Stimulated activated CD4-positive, alpha-beta T cell treated with anti-CD3 and anti-CD28 coated beads, Interleukin-15, amount 100 ng/mL, for 1 hour (primary cell): ENCODE results near the gene CFAP45.

Experiments used
- DNase-seq, 2 donors: peaks; one replicate each; pipeline ENCODE4 v3.0.0-alpha.2; 2020; ENCODE audit warnings: low read depth in 1 of 2, low spot score in 1 of 2

CFAP45 gene, protein sequence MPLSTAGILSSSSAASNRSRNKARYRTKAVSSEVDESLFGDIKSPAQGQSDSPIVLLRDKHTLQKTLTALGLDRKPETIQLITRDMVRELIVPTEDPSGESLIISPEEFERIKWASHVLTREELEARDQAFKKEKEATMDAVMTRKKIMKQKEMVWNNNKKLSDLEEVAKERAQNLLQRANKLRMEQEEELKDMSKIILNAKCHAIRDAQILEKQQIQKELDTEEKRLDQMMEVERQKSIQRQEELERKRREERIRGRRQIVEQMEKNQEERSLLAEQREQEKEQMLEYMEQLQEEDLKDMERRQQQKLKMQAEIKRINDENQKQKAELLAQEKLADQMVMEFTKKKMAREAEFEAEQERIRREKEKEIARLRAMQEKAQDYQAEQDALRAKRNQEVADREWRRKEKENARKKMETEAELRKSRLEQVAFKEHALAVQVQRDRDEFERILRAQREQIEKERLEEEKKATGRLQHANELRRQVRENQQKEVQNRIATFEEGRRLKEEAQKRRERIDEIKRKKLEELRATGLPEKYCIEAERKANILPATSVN

DNA sequence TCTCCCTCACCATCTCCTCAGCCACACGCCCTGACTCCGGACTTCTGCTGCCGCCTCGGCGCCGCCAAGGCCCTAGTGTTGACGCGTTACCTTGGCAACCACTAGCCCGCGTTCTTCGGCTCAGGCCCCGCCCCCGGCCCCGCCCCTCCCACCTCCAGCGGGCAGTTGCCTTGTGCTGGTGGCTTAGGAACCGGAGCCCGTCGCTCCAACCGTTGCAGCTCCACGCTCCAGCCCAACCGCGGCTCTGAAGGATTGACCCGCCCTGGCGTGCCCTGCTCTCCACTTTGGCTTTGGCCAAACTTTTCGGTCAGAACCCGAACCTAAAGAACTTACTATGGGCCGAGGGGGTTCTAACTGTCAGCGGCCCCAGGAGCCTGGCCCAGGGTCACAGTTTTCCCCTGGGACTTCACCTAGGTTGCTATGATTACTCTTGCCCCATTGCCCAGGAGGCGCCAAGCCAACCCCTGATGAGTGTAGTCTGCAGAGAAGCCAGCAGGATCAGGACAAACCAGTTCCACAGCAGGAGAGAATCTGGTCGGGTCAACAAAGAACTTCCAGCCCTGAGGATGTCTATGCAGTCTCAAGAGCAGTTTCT is at the start of gene CFAP45:
CFAP45 (minus strand) TSS at position 80 of the 595 bp plus-strand sequence; CDS start at position 13, 67 bp downstream.
- no peak for DNase-seq

DNA sequence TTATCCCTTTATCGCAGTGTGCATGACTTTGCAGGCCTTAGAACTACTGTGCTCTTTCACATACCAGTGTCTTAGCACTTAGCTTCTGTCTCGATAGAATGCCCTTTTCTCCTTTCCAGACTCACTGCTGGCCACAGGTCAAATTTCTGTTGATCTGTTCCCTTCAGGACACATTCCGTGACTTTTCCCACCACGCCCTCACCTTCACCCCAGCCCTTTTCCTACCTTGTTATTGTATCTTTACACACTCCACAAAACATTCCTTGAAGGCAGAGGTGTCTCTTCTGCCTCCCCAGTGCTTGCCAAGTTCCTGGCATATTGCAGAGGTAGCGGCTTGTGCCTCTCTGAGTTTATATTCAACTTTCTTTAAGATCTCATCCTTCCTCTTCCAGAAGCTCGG is 49.2 kb upstream of the CFAP45 start:
- DNase-seq: no peak

DNA sequence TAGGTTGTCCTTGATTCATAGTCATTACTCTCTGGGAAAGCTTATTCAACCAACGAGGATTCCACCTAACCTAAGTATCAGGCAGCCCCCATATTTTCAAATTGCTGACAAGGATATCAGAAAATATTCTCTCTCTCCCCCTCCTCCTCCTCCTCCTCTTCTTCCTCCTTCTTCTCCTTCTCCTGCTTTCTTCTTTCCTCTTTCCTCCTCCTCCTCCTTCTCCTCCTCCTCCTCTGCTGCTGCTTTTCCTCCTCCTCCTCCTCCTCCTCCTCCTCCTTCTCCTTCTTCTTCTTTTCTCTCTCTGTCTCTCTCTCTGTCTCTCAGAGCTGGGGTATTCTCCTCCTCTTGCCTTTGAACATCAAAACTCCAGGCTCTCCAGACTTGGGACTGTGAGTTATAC is 48.0 kb upstream of the CFAP45 start:
- no peak for DNase-seq

DNA sequence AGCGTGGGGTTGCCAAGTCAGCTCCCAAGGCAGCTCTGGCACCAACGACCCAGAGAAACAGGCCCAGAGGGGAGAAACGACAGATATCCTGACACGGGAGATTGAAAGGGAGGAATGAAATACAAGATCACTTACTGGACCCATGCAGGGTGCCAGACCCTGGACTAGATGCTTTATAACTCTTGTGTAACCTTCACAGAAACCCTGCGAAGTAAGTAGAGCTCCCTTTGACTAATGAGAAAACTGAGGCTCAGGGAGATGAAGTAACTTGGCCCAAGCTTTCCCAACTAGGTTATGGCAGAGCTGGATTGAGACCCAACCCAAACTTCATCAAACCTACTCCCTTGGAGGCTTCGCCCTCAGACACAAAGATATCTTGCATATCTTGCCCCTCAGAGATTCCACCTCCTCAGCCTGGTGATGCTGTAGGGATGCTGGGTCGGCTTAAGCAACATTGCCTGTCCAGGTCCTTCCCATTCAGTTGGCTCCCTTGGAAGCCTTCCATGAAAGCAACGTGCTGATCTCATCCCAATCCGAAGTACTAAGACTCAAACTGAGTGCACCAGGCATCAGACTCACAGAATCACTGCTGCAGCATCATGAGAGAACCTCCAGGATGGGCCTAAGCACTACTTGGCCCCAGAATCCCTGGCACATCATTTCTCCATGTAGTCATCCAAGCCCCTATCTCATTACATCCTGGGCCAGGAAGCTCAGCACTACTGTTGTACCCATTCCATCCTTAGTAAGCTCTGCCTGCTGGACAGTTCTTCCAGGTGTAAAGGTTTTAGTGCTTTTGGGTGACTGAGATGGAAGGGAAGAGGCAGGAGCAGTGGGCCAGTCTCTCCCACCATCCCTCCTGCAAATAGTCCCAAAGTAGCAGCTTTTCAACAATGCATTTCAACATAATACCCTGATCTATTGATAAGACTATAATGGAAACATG is 46.5 kb upstream of the CFAP45 start:
- DNase-seq: no peak

DNA sequence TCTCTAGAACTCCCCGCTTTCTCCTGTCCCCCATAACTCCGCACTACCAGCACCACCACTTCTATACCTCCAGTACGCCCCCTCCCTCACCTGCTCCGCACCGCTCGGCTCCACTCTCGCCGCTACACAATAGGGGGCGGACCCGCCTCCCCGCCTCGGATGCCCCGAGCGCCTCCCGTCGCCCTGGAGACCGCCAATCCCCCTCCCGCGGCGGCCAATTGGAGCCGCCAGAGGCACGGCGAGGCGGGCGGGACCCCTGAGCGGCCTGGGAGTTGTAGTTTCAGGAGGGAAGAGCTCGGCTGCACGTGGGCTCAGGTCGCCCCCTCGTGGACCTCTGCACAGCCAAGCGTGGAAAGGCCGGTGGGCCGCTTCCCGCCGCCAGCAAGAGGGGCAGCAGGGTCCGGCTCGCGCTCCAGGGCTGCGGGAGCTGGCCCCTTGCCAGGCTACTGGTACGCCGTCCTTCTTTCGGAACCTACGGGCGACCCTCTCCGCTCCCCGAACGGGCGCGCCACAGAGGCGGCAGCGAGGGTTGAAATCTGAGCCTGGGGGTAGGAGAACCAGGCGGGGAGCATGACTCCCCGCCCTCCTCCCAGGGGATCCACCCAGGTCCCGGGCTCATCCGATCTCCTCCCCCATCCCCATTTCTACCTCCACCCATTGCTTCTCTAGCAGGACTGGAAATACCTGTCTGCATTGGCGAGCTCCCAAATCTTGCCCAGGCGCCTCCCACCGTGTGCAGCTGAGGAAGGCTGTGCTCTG is 45.7 kb upstream of the CFAP45 start, which contains the start of gene IGSF9:
IGSF9 (minus strand) TSS at position 131 of the 759 bp plus-strand sequence. CDS start 2,159 bp downstream, outside the sequence.
- peak; percentile 42 to 68 for DNase-seq

DNA sequence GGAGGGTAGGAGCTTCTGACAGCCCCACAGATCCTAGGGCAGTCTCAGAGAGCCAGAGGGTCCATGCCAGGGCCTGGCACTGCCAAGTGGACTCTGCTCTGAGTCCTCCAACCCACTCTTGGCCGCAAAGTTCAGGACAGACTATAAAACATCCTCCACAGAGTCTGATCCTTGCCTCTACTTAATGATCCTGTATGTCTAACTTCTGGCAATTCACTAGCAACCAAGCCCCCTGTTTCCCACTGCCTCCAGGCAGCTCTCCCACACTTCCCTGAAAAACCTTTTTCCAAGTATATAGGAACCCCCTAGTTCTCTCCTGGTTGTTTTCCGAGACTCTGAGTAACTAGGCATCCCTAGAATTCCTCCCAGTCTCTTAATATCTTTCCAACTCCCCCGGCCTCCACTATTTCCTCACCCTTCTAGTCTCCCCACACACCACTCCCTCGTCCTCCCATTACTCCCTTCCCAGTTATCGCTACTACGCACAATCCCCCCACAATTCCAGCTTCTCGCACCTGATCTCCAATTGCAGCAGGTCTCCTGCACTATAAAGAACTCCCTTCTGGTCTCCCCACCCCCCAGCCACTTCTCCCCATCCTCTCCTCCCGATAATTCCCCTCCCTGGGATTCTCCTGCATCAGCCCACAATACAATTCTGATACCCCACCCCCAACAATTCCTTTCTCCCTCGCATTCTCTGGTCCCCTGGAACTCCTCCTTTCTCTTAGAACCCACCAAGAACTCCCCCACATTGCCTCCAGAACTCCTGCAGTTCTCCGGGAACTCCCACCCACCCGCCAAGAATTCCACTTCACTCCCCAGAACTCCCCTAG is 44.9 kb upstream of the CFAP45 start:
- no peak for DNase-seq

DNA sequence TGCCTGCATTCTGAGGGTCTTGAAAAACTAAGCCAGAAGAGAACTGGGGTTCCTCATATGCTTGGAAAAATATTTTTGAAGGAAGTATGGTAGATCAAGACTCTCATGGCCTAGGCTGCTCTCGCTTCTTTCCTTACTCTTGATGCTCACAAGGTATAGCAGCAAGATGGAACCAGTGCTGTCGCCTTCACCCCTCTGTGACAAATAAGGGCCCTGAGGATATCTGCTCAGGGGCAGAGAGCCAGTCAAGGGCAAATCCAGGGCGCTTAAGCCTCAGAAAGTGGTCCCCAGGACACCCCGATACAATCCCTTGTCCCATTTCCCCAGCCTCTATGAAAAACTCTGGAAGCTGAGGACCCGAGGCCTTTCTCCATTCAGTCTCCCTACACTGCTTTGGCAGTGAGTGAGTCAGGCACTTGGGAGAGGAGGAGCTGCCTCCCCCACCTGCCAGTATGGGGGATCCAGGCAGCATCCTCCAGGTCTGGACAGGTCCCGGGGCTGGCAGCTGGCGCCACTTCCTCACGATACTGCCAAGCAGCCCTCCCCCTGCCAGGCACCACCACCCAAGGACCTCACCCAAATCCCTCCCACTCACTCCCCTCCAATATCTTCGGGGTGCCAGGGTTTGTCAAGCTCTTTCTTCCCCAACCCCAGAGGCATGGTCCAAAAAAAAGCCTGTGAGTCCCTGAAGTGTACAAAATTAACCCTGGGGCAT is 44.1 kb upstream of the CFAP45 start:
- DNase-seq: no peak

DNA sequence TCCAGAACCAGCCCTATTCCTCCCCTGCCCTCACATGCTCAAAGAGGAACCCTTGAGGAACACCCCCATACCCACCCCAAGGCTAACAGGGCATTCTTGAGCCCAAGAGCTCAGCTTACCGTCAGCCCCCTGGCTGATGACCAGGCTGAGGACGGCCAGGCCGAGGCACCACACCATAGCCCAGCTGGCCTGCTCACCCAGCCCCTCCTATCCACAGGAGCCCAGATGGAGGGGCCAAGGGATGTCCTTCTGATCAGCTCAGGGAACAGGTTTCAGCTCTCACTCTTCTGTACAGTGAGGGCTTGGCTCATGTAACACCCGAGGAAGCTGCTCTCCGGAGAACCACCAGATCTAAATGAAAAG is 43.3 kb upstream of the CFAP45 start:
- no peak for DNase-seq

DNA sequence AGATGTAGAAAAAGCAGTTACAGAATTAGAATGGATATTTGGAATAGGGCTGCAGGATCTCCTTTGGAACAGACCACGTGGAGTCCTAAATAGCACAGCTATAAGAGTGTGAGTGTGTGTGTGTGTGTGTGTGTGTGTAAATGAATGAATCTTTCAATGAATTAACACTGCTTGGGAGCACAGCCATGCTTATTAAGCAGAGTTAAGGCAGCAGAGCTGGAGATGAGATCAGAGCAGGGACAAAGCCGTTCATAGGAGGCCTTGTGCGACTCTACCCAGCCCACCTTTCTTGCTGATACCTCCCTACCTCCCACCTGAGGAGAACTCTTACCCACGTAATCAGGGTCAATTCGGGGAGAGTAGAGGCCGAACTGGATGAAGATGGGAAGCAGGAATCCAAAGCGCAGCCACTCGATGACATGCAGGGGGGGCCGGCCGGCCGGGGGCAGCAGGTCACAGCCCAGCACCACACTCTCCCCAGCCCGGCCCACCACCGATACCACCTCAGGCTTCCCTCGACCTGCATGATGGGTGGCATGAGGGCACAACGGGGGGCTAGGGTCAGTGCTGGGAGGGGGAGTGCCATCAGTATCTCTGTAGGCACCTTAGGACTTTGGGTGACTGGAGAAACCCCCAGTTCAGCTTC is 42.8 kb upstream of the CFAP45 start:
- no peak for DNase-seq

DNA sequence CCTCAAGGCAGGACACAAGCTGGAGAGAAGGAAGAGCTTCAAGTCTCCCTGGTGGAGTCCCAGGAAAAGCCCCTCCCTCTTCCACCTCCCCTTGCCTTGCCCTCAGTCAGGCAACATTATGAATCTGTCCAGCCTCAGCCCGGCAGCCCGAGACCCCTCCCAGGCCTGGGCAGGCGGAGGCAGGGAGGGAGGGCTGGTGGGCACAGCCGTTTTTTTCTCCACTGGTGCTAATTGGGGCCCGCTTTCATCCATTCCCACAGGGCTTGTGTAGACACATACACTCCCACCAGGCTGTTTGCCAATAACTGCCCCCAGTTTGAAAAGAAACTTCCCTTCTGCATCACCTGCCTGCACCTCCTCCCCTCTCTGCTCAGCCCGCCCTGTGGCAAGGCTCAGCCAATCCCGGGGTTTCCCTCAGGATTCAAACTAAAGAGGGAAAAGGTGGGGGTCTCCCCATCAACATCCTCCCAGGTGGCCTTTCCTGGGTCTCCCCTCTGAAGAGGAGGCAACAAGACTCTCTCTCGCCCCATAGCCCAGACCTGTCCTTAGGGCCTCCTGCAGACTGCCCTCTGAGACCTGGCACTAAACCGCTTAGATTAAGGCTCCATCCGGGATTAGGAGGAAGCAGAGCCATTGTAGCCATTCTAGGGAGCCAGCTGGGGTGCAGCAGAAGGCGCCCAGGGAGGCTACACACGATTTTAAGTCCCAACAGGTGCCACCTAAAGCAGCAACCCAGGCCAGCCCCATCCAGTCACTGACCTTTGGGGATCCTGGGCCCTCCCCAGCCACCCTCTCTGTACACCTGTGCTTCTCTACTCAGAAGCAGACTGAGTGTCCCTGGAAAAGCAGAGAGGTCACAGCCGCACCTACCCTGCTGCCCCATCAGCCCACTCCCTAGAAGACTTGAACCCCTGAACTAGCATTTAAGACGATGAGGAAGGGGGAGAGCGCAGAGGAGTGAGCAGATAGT is 41.9 kb upstream of the CFAP45 start:
- DNase-seq: no peak

DNA sequence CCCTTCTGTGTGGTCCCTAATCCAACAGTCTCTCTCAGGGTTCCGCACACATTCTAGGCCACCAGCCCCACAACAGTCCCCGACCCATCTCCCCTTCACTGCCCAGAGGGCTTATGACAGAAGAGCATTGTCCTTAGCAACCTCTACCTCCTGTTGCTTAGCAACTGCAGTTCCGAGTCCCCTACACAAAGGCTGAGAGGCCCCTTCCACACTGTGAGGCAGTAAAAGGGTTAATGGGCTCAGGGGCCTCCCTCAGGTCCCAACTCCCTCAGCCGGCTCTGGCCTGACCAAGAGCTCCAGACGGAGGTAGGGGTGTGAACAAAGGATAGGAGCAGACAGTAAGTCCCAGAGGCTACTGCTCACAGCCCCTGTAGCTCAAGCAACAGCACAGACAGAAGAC is 41.2 kb upstream of the CFAP45 start:
- no peak for DNase-seq

DNA sequence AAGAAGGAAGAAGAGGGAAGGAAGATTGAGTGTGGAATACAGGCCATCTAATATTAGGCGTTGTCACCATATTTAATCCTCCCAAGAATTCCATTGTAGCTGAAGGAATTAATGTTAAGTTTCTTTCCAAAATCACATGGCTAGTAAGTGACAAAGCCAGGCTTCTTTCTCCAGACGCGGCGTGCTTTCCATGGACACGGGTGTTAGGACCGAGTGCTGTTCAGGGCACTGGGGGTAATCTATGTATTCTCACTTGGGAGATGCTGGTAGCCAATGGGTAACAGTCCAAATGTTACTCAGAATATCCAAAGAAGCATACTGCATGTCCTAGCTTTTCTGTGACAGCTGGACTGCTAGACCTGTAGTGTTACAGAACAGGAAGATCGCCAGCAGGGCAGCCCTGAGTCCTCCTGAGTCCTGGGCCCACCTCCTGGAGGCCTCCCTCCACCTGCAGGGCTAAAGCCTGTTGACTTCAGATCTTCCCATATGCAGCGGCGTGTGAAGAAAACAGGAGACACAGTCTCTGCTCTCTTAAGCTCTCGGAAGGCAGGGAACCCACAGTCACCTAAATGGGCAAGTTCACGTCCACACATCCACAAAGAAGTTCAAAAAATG is 40.1 kb upstream of the CFAP45 start:
- no peak for DNase-seq

DNA sequence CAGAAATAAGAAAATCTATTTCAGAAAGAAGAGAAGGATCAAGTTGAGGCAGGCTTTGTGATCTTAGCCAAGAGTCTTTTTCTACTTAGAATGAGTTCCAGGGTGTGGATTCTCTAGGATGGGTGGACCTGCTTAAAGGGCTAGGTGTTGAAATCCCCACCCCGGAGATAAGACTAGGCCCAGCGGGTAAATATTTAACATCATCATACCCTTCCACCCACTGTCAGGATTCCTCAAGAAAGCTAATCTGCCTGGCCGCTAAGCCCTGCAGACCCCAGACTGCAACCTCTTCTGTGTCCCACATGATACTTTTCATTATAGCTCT is 39.7 kb upstream of the CFAP45 start:
- DNase-seq: no peak

DNA sequence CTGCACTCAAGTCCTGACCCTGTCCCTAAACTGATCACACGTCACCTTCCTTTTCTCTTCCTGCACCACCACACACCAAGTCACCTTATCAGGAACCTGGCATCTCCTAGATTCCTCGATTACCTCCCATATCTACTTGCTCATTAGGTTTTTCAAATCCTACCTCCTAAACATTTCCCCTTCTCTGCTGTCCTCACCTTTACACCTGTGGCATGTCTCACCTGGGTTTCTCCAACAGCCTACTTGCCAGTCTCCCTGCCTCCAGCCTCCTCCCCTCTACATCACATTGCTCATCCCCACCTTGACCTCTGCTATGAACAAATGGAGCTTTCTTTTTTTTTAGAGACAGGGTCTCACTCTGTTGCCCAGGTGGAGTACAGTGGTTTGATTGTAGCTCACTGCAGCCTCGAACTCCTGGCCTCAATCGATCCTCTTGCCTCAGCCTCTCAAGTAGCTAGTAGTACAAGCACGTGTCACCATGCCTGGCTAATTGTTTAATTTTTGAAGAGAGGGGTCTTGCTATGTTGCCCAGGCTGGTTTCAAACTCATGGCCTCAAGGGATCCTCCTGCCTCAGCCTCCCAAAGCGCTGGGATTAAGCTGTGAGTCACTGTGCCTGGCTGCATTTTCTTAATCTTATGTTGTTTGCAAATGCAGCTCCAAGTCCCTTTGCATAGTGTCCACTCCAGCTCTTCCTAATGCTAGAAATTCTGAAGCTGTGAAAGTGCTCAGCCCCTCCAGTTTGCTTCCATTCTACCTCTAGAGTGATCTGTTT is 39.1 kb upstream of the CFAP45 start:
- no peak for DNase-seq

DNA sequence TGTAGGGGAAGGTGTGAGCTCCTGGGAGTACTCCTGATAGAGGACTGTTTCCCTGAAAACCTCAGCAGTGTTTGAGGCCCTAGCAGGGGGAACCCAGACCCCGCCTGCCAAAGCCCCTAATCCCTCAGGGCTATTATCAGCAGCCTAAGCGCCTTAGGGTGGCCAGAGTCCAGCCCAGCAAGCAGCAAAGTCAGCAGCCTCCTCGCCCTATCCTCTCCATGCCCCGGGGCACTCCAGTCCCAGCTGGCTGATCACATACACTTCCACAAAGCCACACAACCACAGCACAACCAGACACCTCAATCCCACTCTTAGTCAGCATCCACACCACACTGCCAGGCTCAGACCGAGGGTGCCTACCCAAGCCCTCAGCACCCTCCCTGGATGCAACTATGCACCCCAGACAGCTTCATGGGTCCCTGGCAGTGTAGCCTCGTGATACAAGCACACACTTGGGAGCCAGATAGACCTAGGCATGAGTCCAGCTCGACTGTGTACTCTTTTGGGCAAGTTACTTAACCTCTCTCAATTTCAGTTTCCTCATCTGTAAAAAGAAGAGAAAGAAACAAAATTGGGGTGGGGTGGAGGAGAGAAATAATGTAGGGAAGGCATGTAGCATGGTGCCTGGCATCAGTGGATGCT is 38.4 kb upstream of the CFAP45 start:
- no peak for DNase-seq
